RKO (cell line): ENCODE measurements around the gene CCL27.

Source experiments
- DNase-seq: peaks from one replicate; pipeline ENCODE4 v3.0.0-alpha.2; 2016; ENCODE audit warnings: low spot score

The CCL27 gene

DNA sequence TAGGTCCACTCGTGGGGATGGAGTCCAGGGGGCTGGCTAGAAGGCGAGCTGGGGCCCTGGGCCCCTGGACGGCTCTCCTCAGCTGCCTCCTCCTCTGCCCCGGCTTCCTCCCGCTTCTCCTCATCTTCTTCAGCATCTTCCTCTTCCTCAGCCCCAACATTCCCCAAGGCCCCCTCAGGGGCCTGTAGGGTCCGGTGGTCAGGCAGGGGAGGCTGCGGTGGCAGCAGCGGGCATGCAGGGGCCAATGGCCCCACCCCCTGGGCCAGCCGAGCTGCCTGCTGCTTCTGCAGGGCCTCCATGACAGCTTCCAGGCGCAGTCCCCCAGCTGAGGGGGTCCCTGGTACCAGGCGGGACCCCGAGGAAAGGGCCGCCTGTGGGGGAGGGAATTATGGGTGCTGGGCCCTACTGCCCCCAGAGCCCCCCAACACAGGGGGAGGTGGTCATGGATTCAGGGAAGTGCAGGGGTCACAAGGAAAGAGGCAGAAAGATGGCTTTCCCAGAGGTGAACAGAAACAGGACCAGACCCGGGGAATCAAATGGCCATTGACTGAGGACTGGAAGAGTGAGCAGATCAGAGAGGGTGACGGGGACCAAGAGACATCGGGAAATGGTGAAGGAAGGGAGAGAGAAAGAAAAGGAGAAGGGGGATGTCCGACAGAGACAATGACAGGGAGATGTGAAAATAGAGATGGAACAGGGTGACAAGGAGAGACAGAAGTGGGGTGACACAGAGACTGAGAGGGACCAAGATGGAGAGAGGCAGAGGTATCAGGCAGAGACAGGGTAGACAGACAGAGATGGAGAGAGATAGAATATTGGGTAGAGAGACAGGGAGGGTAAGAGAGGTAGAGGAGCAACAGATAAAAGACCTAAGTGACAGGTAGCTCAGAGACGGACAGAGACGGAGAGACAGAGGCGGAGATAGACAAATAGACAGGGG lies 34.5 kb downstream of the CCL27 start:
- no peak for DNase-seq

- no peak for DNase-seq
These were observed 37.3 kb downstream of the CCL27 start for GRCh38 chr9:34625186-34625486.

DNA sequence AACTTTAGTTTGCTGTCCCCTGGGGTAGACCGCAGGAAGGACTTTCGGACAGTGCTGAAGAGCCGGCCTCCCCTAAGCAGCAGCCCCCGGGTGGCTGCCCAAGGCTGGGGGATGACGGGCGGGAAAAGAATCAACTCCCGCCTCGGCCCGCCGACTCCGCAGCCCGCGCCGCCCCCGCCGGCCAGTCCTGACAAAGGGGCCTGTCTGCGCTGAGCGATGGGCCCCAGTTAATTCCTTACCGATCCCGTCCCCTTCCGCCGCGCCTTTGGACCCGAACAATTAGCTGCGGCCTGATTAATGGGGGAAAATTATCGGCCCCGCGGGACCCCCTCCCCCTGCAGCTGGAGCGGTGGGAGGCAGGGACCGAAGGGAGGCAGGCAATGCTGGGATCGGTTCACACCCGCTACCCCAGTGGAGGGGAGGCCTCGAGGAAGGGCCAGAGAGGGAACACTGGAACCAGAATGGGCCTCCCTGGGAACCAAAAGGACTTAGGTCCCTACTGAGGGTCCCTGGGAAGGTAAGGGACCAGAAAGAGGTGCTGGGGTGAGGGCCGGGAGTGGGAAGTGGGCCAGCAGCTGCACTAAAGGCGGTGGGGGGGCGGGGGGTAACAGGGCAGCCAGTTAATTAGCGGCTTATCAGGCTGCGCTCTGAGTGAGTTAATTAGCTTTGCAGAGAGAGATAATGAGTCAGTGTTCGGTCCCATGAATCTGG lies 37.8 kb downstream of the CCL27 start:
- no peak for DNase-seq

- no peak for DNase-seq
These were observed 38.9 kb downstream of the CCL27 start for GRCh38 chr9:34623374-34624235.

- DNase-seq, result peak; percentile 97
These were observed 42.1 kb downstream of the CCL27 start, which contains the start of gene DCTN3 for GRCh38 chr9:34620061-34620994. TSS of gene DCTN3 (minus strand) at chr9:34620495. CDS start at chr9:34620464, 31 bp downstream.

DNA sequence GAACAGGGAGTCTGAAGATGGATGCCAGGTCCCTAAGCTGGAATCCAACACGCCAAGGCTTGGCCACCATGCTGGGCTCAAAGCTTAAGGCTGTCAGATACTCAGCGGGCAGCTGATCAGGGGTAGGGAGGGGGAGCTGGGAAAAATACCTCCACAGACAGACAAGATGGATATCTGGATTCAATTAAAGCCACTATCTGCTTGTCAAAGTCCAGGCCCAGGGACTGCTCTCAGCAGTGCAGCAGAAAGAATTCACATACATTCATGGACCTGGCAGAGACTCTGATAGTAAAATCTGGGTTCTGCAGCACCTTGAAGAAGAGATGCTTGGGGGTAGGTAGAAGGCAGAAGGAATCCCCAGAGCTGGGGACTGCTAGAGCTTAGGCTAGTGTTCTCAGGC lies 47.3 kb downstream of the CCL27 start:
- no peak for DNase-seq

GRCh38 chr9:34612788-34613390 lies 49.6 kb downstream of the CCL27 start:
- peak; percentile 87 for DNase-seq
